GM12878 (cell line): ENCODE data around the gene PLEKHA5.

Source experiments
- JUNB ChIP-seq: IDR thresholded peaks from 2 replicates; pipeline ENCODE4 v1.6.1; 2016; ENCODE audit warnings: antibody characterized with exemption, mild to moderate bottlenecking
- JUND ChIP-seq: IDR thresholded peaks from 2 replicates; pipeline ENCODE4 v1.6.1; 2012; ENCODE audit warnings: low read depth, mild to moderate bottlenecking, low read length, improper control_type of control experiment, moderate library complexity
- NRF1 ChIP-seq: conservative IDR thresholded peaks from 2 replicates; pipeline ENCODE4 v1.6.1; 2011; ENCODE audit warnings: mild to moderate bottlenecking, low read depth, low read length, improper control_type of control experiment
- POLR2AphosphoS5 ChIP-seq: IDR thresholded peaks from 2 replicates; pipeline ENCODE4 v1.6.1; 2011; ENCODE audit warnings: mild to moderate bottlenecking, low read length, inconsistent platforms
- TF ChIP-seq, protein P1 (sequence below), 3 experiments: IDR thresholded peaks in 2 of 3; conservative IDR thresholded peaks in 1 of 3; 2 replicates each; pipeline ENCODE4 v1.5.1; 2011; ENCODE audit warnings: low read depth in 3 of 3, low read length in 3 of 3, mild to moderate bottlenecking in 3 of 3, control low read depth in 2 of 3, moderate library complexity in 2 of 3, inconsistent platforms in 1 of 3, mixed read lengths in 1 of 3; ENCODE audit not compliant: control insufficient read depth in 2 of 3, insufficient read depth in 1 of 3; ENCODE audit errors: extremely low read depth in 1 of 3

- no peak for TF ChIP-seq POLR2AphosphoS5
- TF ChIP-seq, protein P1, sequence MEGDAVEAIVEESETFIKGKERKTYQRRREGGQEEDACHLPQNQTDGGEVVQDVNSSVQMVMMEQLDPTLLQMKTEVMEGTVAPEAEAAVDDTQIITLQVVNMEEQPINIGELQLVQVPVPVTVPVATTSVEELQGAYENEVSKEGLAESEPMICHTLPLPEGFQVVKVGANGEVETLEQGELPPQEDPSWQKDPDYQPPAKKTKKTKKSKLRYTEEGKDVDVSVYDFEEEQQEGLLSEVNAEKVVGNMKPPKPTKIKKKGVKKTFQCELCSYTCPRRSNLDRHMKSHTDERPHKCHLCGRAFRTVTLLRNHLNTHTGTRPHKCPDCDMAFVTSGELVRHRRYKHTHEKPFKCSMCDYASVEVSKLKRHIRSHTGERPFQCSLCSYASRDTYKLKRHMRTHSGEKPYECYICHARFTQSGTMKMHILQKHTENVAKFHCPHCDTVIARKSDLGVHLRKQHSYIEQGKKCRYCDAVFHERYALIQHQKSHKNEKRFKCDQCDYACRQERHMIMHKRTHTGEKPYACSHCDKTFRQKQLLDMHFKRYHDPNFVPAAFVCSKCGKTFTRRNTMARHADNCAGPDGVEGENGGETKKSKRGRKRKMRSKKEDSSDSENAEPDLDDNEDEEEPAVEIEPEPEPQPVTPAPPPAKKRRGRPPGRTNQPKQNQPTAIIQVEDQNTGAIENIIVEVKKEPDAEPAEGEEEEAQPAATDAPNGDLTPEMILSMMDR (IDR thresholded peaks at IDR 0.05 in 2 of 3, conservative IDR thresholded peaks at IDR 0.05 in 1 of 3; ENCODE audit: control insufficient read depth in 2 of 3, extremely low read depth in 1 of 3, insufficient read depth in 1 of 3, low read depth in 3 of 3, low read length in 3 of 3) = no peak
- no peak for TF ChIP-seq JUND
- TF ChIP-seq NRF1 = no peak
- no peak for TF ChIP-seq JUNB
These were observed 174.0 kb downstream of the PLEKHA5 start for GRCh38 chr12:19303496-19303895.
